NT2/D1 (cell line): ENCODE results near the gene CRKL.
A peak's percentile ranks its signal among the peaks of the same experiment; 100 is the strongest.

ENCODE experiments used
- DNase-seq: peaks from one replicate; pipeline ENCODE4 v3.0.0-alpha.2; 2011; ENCODE audit warnings: low read depth, low spot score
- H3K27me3 ChIP-seq: 2 replicates; pipeline ENCODE4 v1.6.0; 2011; ENCODE audit warnings: mild to moderate bottlenecking; ENCODE audit not compliant: insufficient read length, insufficient read depth
- H3K36me3 ChIP-seq: 2 replicates; pipeline ENCODE4 v1.6.1; 2011; ENCODE audit warnings: mild to moderate bottlenecking, low read length, mixed read lengths; ENCODE audit not compliant: insufficient read depth, insufficient read length
- H3K4me1 ChIP-seq: 2 replicates; pipeline ENCODE4 v1.5.1; 2011; ENCODE audit not compliant: insufficient read depth, insufficient read length
- H3K4me3 ChIP-seq: 2 replicates; pipeline ENCODE4 v1.5.1; 2011; ENCODE audit warnings: low read depth; ENCODE audit not compliant: insufficient read length
- H3K9ac ChIP-seq: 2 replicates; pipeline ENCODE4 v1.6.0; 2011; ENCODE audit warnings: low read depth; ENCODE audit not compliant: insufficient read length
- H3K9me3 ChIP-seq: 2 replicates; pipeline ENCODE4 v1.5.1; 2011; ENCODE audit warnings: mild to moderate bottlenecking, low read length; ENCODE audit not compliant: insufficient read depth
- SUZ12 ChIP-seq: IDR thresholded peaks from 2 replicates; pipeline ENCODE4 v1.6.1; 2011; ENCODE audit not compliant: insufficient read length, insufficient read depth; ENCODE audit errors: extremely low read depth
- YY1 ChIP-seq: IDR thresholded peaks from 2 replicates; pipeline ENCODE4 v1.6.1; 2011; ENCODE audit not compliant: insufficient read length, insufficient read depth
- ZNF274 ChIP-seq: IDR thresholded peaks from 2 replicates; pipeline ENCODE4 v1.6.1; 2011; ENCODE audit warnings: mild to moderate bottlenecking, low read depth, low read length

Gene CRKL

DNA sequence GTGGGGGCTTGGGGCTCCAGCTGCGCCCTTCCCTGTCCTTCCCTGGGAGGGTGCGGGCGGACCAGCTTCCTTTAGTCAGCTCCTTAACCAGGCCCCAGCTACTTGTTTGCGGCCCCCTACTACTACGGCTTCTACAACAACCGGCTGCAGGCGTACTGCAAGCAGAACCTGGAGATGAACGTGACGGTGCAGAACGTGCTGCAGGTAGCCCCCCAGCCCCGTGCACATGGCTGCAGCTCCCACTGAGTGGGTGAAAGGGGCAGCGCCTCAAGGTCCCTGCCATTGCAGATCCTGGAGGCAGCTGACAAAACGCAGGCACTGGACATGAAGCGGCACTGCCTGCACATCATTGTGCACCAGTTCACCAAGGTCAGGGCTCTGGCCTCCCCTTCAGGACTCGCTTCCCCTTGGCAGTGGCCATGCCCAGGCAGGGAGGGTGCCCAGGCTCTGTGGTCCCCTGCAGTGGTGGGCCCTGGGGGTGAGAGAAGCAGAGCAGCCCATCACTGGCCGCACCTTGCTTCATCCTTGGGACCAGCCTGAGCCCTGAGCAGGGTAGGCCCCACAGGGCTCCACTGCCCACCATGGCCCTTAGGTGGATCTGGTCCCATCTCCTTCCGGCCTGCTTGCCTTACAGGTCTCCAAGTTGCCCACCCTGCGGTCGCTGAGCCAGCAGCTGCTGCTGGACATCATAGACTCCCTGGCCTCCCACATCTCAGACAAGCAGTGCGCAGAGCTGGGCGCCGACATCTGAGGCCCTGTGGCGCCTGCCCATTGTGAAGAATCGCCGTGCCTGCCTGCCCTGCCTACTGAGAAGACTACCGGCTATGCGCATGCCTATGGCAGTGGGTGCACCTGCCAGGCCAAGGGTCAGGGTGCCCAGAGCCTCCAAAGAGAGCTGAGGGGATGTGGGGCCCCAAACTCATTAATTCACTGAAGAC, 79.7 kb downstream of the CRKL start:
- Histone ChIP-seq H3K9me3 (no peaks in the 10 kb centered on the region), H3K4me3 (no peak overlapping the region), H3K4me1 (peaks cover 2% of the 10 kb centered on the region), H3K27me3 (no peaks in the 10 kb centered on the region), H3K9ac (no peak overlapping the region), H3K36me3 (peaks cover 87% of the 10 kb centered on the region)
- no peak for TF ChIP-seq SUZ12
- TF ChIP-seq ZNF274, result no peak
- TF ChIP-seq YY1, result no peak
- no peak for DNase-seq

DNA sequence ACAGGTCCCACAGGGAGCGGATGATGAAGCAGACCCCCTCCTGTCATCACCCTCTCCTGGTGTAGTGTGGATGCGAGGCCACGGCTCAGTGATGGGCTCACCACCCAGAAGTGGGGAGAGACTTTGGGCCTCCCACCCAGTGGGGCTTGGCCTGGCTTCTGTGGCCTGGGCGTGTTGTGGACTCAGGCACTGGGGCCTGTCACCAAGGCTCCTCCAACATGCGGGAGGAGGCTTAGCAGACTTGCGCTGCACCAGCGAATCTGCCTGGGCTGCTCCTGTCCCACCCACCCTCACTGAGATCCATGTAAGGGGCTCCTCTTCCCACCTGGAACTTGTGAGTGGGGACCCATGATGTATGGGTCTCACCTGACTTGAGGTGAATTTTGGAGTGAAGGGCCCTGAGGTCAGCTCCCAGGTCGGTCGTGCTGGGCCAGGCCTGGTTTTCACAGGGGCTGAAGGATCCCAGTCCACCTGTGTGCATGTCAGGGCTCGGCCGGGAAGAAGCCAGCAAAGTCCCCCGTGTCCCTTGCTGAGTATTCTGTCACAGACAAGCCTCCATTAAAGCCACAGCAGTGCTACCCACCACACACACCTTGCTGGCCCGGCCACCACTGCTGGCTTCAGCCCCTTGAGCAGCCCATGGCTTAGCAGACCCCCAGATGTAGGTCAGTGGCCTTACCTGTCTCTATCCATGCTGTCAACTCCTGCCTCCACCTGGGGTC, 80.5 kb downstream of the CRKL start:
- Histone ChIP-seq H3K9me3 (no peaks in the 10 kb centered on the region), H3K9ac (no peak overlapping the region), H3K36me3 (peaks cover 79% of the 10 kb centered on the region), H3K4me3 (no peak overlapping the region), H3K27me3 (no peaks in the 10 kb centered on the region), H3K4me1 (peaks cover 2% of the 10 kb centered on the region)
- DNase-seq, result no peak
- TF ChIP-seq YY1, result no peak
- no peak for TF ChIP-seq SUZ12
- no peak for TF ChIP-seq ZNF274

DNA sequence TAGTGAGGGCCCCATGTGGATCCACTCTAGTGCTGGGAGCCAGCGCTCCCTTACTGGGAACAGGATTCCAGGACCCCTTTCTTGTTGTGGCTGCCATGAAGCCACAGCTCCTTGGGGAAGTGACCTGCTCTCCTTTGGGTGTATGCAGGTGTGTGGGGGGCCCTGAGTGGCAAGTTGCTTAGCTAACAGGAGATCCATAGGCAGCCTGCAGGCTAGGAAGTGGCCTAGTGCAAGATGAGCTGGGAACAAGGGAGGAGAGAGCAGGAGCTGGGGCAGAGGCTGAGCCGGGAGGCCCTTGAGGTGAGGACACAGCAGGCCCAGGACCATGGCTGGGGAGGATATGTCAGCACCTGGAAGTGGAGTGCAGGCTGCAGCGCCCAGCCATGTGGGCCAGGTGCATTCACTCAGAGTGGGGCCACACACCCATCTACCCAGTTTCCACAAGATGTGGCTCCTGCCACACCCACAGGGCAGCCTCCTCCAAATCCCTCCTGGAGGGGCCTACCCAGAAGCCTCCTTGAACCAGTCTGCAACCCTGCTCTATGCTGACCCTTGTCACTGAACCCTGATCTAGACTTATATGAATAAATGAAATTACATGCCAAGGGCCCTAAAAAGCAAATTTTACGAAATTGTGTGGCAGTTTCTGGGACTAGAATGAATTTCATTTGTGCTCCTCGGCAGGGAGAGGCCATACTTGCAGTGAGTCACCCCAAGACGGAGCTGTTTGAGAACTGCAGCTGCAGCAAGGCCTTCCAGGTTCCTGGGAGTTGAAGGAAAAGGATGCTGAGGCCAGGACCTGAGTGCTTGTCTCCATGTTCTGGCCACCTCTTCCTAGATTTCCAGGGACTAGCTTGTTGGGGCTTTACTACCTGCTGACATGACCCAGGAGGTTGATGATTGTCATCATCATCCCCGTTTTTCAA, 81.5 kb downstream of the CRKL start:
- Histone ChIP-seq H3K36me3 (peaks cover 69% of the 10 kb centered on the region), H3K9ac (no peak overlapping the region)

DNA sequence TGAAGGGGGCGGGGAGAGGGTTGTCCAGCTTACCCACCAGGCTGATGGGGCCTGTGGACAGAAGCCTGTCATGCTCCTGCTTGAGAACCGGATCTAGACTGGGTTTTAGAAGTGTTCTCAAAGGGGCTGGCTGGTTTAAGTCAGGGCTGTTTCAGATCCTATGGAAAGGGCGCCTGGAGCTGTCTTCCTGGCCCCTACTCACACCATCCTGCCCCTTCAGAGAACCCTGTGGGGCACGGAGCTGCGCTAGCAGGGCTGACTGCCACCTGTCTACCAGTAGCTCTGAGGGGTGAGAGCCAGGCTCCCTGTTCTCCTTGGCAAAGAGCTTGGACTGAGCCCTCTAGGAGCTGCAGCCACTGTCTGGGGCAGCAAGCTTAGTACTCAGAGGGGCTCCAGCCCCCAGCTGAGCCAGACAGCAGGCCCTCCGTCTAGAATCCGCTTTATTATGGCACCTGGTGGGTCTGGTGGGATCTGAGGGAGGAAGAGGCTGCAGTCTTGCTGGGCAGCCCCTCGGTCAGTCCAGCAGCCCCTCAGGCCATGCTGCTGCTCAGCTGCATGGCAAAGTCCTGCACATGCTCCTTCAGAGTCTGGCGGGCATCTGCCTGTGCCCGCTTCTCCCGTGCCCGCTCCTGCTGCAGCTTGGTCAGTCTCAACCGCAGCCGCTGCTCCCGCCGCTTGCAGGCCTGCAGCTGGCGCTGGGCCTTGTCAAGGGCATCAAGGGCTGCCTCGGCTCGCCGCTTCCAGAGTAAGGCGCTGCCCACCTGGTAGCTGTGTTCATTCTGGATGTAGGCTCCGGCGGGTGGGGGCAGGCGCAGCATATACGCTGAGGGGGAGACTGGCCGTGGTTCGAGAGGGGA, 82.4 kb downstream of the CRKL start:
- Histone ChIP-seq H3K4me1 (peaks cover 2% of the 10 kb centered on the region), H3K9me3 (no peaks in the 10 kb centered on the region), H3K36me3 (peaks cover 60% of the 10 kb centered on the region), H3K4me3 (no peak overlapping the region), H3K27me3 (no peaks in the 10 kb centered on the region), H3K9ac (no peak overlapping the region)
- DNase-seq, result no peak
- TF ChIP-seq YY1, result no peak
- no peak for TF ChIP-seq SUZ12
- TF ChIP-seq ZNF274, result no peak

More for the DNA sequence above, 81.5 kb downstream of the CRKL start:
- Histone ChIP-seq H3K9me3 (no peaks in the 10 kb centered on the region), H3K27me3 (no peaks in the 10 kb centered on the region), H3K4me3 (no peak overlapping the region), H3K4me1 (peaks cover 2% of the 10 kb centered on the region)
- TF ChIP-seq YY1, result no peak
- TF ChIP-seq ZNF274, result no peak
- no peak for TF ChIP-seq SUZ12
- DNase-seq, result no peak

DNA sequence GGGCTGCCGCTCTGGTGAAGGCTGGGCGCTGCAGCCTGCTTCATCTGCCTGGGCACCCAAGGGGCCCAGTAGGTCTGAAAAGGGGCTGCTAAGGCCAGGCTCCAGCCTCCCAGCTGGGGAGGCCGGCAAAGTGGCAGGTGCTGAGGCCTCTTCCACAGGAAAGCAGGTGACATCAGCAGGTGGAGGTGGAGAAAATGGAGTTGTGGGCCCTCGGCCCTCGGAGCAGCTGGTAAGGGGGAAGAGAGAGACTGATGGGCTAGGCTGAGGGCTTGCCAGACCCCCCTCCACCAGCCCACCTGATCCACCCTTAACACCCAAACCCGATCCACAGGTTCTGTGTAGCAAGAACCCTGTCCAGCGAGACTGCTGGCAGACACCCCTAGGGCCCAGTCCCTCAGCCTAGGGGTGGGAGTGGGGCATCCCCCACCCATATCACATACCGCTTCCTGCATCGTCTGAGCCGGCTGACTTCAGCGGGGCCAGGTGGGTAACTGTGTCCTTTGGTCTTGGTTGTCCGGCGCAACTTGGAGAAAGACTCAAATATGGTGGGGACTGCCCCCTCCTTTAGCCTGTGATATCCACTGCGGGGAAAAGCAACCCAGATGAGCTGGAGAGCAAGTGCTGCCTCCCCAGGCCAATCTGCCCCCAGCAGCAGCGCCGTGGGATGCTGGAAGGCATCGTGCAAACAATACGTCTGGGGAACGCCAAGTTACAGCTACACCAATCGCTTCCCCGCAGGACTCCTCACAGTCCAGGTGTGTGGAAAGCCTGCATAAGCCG, 83.2 kb downstream of the CRKL start:
- H3K9me3 ChIP-seq, result no peaks in the 10 kb centered on the region
- H3K4me1 ChIP-seq, result peaks cover 2% of the 10 kb centered on the region
- peak overlapping the region; percentile 95 for H3K9ac ChIP-seq
- H3K27me3 ChIP-seq, result no peaks in the 10 kb centered on the region
- peaks cover 52% of the 10 kb centered on the region for H3K36me3 ChIP-seq
- DNase-seq, result no peak
- TF ChIP-seq ZNF274 (no peak), YY1 (no peak), SUZ12 (no peak)
- H3K4me3 ChIP-seq, result peak overlapping the region; percentile 76
